GM19452 (cell line): ENCODE measurements around the gene C3.

Experiments
- ATAC-seq: cut with Tn5 transposase; IDR thresholded peaks from one replicate; pipeline ENCODE4 v1.9.1; 2021; ENCODE audit not compliant: unreplicated experiment

The C3 gene

GRCh38 chr19:6731822-6732221 lies 11.4 kb upstream of the C3 start:
- no peak for ATAC-seq

- no peak for ATAC-seq
Measured at GRCh38 chr19:6730941-6731670, 10.7 kb upstream of the C3 start.

GRCh38 chr19:6730153-6730804 lies 9.8 kb upstream of the C3 start:
- no peak for ATAC-seq

GRCh38 chr19:6729573-6730152 lies 9.2 kb upstream of the C3 start:
- no peak for ATAC-seq

GRCh38 chr19:6728346-6728745 lies 7.9 kb upstream of the C3 start:
- ATAC-seq = no peak

GRCh38 chr19:6725513-6726231 lies 5.2 kb upstream of the C3 start:
- ATAC-seq = no peak

GRCh38 chr19:6724631-6725492 lies 4.4 kb upstream of the C3 start:
- no peak for ATAC-seq

GRCh38 chr19:6723738-6724137 lies 3.3 kb upstream of the C3 start:
- ATAC-seq = no peak

- ATAC-seq = no peak
Measured at GRCh38 chr19:6723108-6723618, 2.7 kb upstream of the C3 start.

GRCh38 chr19:6721773-6722172 lies 1.3 kb upstream of the C3 start:
- ATAC-seq = no peak

- no peak for ATAC-seq
Measured at GRCh38 chr19:6721138-6721474, 656 bp upstream of the C3 start.

- ATAC-seq = no peak
Measured at GRCh38 chr19:6719992-6720368, 470 bp downstream of the C3 start.

GRCh38 chr19:6719540-6719861 lies 949 bp downstream of the C3 start:
- no peak for ATAC-seq

- no peak for ATAC-seq
Measured at GRCh38 chr19:6718741-6719539, 1.5 kb downstream of the C3 start.

GRCh38 chr19:6718111-6718740 lies 2.2 kb downstream of the C3 start:
- ATAC-seq = no peak

- no peak for ATAC-seq
Measured at GRCh38 chr19:6717441-6717971, 2.9 kb downstream of the C3 start.

- ATAC-seq = no peak
Measured at GRCh38 chr19:6717036-6717435, 3.4 kb downstream of the C3 start.

- ATAC-seq = no peak
Measured at GRCh38 chr19:6716610-6716970, 3.9 kb downstream of the C3 start.

- no peak for ATAC-seq
Measured at GRCh38 chr19:6714749-6715555, 5.5 kb downstream of the C3 start.
